Stimulated activated CD4-positive, alpha-beta T cell treated with anti-CD3 and anti-CD28 coated beads, TNF-alpha, amount 100 ng/mL, for 24 hours (primary cell): Measurements from ENCODE around the gene WRAP53.
"Not testable (repeated sequence)": the region's sequence is repeated elsewhere in the genome, so short reads cannot be mapped to it uniquely, and the experiment has no call there.

Experiments
- DNase-seq, 3 experiments: peaks; one replicate each; pipeline ENCODE4 v3.0.0-alpha.2; 2020; ENCODE audit warnings: low read depth in 3 of 3

Gene WRAP53

DNA sequence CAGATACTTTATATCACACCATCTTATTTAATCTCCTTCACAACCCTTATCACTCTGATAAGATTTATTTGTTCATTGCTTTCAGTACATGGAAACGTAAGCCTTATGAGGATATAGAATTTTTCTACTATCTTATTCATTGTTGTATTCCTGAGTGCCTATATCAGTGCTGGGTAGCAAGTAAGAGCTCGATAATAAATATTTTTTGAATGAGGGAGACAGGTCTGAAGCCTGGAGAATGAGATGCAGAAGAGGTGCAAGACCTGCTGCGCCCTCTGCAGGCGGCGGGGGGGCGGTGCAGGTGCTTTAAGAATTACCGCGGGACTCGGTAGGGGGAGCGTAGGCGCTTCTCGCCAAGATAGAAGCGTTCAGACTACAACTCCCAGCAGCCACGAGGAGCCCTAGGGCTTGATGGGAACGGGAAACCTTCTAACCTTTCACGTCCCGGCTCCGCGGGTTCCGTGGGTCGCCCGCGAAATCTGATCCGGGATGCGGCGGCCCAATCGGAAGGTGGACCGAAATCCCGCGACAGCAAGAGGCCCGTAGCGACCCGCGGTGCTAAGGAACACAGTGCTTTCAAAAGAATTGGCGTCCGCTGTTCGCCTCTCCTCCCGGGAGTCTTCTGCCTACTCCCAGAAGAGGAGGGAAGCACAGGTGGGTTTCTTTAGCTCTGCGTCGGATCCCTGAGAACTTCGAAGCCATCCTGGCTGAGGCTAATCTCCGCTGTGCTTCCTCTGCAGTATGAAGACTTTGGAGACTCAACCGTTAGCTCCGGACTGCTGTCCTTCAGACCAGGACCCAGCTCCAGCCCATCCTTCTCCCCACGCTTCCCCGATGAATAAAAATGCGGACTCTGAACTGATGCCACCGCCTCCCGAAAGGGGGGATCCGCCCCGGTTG is at the start of gene WRAP53:
WRAP53 (plus strand) TSS at position 570 of the 900 bp plus-strand sequence; CDS start at position 742, 172 bp downstream.
- DNase-seq, result peak; percentile 89 to 94 (median 94)

DNA sequence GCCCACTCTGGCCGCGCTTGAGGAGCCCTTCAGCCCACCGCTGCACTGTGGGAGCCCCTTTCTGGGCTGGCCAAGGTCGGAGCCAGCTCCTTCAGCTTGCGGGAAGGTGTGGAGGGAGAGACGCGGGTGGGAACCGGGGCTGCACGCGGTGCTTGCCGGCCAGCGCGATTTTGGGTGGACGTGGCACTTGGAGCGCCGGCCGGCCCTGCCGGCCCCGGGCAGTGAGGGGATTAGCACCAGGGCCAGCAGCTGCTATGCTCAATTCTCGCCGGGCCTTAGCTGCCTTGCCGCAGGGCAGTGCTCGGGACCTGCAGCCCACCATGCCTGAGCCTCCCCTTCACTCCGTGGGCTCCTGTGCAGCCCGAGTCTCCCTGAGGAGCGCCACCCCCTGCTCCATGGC is 47.5 kb upstream of the WRAP53 start:
- DNase-seq, result no peak

DNA sequence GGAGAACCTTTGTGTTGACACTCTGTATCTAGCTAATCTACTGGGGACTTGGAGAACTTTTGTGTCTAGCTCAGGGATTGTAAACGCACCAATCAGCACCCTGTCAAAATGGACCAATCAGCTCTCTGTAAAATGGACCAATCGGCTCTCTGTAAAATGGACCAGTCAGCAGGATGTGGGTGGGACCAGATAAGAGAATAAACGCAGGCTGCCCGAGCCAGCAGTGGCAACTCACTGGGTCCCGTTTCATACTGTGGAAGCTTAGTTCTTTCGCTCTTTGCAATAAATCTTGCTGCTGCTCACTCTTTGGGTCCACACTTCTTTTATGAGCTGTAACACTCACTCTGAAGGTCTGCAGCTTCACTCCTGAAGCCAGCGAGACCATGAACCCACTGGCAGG is 46.6 kb upstream of the WRAP53 start:
- DNase-seq, result not testable (repeated sequence)

DNA sequence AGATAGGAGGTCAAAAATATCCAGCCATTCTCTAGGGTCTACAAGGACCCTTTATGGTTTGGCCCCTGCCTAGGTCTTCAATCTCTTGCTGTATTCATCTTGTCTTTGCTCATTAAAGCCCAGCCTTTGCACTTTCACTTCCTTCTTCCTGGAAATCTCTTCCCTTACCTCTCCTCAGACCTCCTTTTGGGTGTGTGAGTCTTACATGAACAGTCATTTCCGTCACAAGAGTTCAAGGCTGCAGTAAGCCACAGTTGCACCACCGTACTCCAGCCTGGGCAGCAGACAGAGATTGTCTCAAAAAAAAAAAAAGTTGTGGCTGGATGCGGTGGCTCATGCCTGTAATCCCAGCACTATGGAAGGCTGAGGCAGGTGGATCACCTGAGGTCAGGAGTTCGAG is 43.5 kb upstream of the WRAP53 start:
- DNase-seq, result no peak

DNA sequence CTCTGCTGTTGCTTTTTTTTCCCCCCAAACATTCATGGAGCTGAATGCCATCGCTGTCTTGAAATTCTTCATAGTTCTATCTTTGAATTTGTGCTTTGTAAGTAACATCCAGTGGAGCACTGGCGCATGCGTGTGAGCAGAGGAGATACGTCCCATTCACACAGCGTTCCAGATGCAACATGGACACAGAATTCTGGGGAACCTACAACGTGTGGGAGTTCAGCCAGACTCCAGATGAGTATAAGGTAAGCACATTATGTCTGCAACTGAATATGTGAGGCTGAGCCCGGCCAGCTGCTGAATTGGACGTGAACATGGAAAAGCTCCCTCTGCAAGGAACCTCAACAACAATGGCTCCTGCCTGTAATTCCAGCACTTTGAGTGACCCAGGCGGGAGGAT is 41.8 kb upstream of the WRAP53 start:
- DNase-seq, result no peak

DNA sequence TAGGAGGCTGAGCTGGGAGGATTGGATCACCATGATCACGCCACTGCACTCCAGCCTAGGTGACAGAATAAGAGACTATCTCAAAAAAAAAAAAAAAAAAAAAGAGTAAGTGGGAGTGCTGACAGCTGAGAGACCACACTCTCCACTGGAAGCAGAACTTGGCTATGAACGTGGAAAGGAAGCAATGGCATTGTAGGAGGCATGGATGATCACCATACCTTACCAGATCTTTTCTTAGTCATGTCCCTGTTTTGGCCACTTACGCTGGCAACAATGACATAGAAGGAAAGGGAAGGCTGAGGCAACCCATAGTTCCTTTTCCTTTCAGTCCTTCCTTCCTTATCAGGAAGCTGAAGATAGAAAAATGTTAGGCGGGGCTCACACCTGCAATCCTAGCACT is 41.3 kb upstream of the WRAP53 start:
- DNase-seq, result no peak

DNA sequence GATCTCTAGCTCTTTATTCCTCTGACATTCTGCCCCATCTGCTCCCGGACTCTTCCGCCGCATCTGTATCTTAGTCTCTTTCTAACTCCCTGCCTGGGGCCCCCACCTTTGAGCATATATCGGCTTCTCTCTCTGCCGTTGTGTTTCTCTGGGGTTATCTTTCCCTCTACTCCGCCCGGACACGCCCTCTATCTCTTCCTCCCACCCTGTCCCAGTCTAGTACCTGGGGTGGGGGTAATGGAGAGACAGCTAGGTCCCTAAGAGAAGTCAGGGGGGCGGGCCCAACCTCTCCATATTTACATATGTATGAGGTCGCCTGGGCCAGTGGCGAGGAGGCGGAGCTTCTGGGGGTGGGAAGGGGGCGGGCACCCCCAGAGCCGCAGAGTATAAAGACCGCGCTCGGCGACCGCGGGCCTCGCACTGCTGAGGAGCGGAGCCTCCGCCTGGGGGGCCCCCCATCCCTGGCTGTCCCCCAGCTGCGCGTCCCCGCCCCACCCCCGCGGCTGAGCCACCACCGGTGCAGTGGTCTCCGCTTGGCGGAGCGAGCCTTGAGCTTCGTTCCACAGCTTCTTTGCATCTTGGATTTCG is 37.7 kb upstream of the WRAP53 start, which contains the start of gene ATP1B2:
ATP1B2 (plus strand) TSS at position 418 of the 588 bp plus-strand sequence. CDS start 593 bp downstream, outside the sequence.
- DNase-seq, result peak; percentile 38 to 71 (median 45)

DNA sequence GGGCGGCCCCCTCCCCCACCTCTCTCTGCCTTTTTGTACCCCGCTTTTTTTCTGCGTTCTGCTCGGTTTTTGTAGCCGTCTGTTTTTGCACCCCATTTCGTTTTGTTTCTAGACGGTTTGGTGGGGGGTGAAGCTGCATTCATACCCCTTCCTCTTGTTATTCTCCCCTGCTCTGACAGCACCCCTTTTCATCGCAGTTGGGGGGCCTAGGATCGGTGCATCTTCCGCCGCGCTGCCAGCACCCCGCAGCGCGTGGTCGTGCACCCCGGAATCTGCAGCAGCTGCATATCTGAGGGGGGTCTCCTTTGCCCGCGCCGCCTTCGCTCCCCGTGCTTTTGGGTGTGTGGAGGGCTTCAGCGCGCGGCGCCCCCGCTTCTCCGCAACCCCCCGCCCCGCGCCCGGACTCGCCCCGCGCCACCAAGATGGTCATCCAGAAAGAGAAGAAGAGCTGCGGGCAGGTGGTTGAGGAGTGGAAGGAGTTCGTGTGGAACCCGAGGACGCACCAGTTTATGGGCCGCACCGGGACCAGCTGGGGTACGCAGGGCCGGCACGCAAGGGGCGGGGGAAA is 37.1 kb upstream of the WRAP53 start:
- DNase-seq, result no peak

DNA sequence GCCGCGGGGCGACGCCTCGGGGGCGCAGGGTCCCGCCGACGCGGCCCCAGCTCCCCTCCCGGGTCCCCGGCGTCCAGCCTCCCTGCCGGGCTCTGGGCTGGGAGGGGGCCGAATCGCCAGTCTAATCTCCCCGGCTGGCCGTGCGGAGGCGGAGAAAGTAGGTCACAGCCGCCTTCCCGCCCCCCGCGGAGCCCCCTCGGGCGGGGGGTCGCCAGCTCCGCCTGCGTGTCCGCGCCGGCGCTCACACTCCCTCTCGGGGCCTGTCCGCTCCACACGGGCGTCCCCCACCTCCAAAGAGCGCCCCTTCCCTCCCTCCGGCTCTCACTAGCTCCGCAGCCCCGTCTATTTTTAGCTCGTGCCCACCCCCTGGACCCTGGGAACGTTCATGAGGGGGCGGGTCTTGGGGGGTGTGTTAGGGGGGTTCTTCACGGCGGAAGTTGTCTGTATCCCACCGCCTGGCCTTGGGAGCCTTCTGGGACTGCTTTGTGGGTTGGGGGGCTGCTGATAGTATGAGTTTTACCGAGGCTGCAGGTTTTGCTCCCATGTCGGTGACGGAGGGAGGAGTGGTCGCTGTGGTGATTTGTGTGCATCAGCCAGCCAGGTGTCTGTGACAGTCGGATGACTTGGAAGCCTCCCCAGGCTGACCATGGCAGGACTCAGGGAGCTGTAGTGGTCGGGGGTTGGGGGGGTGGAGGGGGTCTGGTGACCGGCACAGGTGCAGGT is 36.5 kb upstream of the WRAP53 start:
- no peak for DNase-seq

DNA sequence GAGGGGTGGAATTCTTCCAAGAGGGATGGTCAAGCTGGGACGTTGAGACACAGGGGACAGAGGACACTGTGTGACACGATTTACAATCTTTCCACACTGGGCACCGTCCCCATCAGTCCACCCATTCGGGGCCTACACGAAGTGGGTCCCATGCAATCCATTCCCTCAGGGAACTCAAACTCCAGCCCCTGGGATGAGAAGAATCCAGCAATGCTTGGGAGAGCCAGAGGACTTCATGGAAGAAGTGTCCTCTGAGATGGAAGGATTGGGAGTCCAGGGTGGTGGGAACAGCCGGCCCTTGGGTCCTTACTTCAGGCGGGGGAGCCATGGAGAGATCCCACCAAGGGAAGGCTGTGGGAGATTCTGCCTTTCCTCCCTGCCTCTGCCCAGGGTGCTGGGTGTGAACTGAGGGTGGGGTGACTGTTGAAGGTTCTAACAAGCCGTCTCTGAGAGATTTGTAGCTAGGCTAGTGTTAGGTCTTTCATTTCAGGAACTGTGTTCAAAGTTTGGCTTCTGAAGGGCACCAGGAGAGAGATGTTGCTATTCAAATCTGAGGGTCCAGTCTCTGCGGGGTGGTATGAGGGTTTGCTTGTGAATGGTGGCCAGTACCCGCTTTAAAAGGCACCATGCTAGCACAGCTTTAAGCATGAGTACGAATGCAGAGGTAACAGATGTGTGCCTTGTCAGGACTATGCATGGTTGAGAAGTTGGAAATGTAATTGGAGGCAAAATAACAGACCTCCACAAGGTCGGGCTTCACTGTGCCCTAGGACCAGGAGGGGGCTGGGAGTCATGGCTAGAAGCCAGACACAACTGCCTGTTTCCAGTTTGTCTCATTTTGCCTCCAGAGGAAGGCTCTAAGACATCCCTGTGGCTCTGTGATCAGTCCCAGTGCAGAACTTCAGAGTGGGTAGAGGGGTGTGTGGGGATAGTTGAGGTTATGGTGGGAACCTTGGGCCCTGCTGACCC is 35.6 kb upstream of the WRAP53 start:
- DNase-seq, result no peak

DNA sequence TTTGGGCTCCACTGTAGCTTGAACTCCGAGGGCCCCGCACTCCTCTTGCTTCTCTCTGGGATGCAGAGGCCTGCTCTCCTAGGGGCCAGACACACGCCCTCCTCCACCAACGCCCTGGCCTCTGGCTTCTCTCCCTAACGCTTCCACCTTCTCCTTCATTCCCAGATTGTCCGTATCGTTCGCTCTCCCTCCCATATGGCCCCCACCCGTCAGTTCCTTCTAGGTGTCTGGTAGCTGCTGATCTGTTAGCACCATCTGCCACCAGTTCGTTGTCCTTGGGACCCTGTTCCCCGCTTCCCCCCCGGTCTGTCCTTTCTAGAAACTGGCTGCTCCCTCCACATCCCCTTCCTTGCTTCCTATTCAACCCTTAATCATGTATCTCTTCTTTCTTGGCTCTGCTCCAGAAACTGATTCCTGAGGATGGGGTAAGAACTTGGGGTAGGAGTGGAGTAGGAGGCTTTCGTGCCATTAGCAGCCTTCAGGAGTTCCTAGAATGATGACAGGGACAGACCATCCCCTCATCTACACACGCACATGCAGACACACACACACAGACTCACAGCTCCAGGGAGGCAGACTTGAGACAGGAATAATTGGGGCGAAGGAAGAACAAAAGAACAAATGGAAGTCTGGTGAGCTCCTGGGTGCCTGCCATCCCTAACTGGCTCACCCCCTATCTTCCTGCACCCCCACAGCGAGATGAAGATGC is 33.3 kb upstream of the WRAP53 start:
- no peak for DNase-seq

DNA sequence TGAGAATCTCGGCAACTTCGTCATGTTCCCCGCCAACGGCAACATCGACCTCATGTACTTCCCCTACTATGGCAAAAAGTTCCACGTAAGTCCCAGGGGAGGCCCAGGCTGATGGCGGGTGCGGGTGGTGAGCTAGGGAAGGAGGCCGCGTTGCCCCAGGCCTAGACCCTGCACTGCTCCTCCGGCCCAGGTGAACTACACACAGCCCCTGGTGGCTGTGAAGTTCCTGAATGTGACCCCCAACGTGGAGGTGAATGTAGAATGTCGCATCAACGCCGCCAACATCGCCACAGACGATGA is 32.8 kb upstream of the WRAP53 start:
- DNase-seq, result no peak

DNA sequence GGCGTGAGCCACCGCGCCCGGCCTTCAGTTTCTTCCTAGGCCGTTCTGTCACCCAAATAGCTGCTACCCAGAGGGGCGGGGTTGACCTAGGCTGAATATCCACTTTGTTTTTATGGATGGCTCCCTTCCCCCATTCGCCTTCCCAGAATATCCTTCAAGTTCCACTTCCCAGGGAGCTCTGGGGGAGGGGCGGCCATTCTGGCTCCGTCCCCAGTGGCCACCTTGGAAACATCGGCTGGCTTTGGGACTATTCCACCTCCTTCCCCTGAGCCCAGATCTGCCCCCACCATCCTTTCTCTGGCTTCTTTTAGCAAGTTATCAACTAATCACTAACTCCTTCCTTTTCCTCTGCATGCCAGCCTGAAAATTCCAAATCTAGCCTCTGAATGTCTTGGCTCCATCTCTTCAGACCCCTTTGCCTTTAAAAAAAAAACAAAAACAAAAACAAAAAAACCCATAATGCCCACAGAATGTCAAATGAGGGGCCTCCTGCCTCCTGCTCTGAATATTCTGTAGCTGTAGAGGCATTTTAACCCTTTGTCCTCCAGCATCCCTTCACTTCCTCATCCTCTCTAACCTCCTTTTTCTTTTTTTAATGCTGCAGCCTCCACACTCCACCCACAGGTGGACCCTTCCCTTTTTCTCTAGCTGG is 31.2 kb upstream of the WRAP53 start:
- no peak for DNase-seq

DNA sequence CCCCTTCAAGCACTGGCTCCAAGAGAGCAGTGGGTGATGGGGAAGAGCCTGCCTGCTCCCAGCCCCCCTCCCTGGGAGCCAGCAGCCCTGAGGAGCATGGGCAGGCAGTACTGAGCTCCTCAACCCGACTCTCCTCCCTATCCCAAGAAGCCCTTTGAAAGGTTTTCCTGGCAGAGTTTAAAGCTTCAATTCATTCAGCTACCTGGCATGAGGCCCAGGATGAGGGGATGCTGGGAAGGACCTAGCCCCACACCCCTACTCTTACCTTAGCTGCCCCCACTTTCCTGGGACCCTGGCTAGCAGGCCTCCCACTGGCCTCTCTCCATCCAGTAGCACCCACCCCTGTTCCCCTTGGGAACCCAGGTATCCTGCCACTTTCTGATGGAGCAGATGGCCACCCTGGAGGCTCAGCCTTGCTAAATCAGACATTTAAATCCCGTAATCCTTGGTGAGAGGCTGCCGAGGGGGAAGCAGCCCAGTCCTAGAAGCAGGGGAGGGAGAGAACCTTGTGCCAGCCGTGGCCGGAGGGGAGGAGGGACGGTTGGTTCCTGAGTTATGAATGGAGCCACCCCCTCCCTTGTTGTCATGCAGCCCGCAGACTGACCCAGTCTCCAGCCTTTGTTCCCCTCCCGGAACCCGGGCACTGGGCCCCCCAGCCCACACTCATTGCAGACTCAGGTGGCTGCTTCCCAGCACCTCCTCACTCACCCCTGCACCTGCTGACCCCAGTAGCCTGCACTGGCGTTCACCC is 20.4 kb upstream of the WRAP53 start:
- DNase-seq, result no peak

DNA sequence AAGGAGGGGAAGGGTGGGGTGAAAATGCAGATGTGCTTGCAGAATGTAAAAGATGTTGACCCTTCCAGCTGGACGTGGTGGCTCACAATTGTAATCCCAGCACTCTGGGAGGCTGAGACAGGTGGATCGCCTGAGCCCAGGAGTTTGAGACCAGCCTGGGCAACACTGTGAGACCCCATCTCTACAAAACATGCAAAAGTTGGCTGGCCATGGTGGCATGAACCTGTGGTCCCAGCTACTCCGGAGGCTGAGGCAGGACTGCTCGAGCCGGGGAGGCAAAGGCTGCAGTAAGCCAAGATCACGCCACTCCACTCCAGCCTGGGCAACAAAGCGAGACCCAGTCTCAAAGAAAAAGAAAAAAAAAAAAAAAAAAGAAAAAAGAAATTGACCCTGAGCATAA is 19.8 kb upstream of the WRAP53 start:
- DNase-seq, result no peak

DNA sequence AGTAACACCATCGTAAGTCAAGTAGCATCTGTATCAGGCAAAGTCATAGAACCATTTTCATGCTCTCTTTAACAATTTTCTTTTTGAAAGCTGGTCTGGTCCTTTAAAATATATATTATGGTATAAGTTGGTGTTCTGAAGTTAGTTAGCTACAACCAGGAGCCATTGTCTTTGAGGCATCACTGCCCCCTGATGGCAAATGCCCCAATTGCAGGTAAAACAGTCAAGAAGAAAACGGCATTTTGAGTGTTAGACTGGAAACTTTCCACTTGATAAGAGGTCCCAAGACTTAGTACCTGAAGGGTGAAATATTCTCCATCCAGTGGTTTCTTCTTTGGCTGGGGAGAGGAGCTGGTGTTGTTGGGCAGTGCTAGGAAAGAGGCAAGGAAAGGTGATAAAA is 15.0 kb upstream of the WRAP53 start:
- DNase-seq, result peak in 1 of 3 experiments; percentile 49

DNA sequence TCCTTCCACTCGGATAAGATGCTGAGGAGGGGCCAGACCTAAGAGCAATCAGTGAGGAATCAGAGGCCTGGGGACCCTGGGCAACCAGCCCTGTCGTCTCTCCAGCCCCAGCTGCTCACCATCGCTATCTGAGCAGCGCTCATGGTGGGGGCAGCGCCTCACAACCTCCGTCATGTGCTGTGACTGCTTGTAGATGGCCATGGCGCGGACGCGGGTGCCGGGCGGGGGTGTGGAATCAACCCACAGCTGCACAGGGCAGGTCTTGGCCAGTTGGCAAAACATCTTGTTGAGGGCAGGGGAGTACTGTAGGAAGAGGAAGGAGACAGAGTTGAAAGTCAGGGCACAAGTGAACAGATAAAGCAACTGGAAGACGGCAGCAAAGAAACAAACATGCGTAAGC is 13.3 kb upstream of the WRAP53 start:
- DNase-seq, result no peak

DNA sequence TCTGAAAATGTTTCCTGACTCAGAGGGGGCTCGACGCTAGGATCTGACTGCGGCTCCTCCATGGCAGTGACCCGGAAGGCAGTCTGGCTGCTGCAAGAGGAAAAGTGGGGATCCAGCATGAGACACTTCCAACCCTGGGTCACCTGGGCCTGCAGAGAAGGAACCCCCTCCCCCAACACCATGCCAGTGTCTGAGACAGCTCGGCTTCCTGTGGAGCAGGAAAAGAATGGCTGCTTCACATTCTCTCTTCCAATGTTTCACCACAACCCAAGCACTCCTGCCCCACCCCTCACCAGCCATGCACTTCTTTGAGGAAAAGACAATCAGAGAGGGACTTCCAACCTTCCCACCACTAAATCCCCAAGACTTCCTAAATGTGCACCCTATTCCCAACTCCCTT is 11.7 kb upstream of the WRAP53 start:
- DNase-seq, result no peak

DNA sequence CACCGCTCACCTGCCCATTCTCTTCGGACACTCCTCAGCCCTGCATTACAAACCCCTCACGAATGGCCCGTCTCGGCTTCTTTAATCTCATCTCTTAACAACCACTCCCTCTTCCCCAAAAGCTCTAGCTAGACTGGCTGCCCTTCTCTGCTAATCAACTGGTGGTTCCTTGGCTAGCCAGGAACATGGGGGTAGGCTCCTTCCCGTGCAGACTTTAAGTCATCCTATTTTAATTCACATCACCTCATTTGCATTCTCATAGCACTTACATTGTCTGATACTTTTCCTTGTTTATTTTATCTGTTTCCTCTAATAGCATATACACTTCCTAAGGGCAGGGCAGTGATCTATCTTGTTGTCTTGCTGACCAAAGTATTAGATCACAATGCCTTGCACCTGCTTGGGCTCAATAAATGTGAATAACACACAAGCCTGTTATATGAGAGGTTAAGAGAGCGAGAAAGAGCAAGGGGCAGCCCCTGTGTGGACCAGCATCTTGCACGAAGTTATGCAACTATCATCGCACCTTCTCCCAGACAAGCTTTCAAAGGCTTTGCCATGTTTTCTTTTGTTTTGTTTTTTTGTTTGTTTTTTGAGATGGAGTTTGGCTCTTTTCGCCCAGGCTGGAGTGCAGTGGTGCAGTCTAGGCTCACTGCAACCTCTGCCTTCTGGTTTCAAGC is 10.7 kb upstream of the WRAP53 start:
- DNase-seq, result no peak
